Measurements from ENCODE around the gene C3orf80. TPM values are rescaled to one million over a fixed set of nuclear protein-coding genes. Genes with fewer than 3 reads are reported as not detected.

The C3orf80 gene
- total and polyA plus RNA-seq, 3 donors from 2014 or later, result 0.63 to 2.8 (median 2.0) TPM

DNA sequence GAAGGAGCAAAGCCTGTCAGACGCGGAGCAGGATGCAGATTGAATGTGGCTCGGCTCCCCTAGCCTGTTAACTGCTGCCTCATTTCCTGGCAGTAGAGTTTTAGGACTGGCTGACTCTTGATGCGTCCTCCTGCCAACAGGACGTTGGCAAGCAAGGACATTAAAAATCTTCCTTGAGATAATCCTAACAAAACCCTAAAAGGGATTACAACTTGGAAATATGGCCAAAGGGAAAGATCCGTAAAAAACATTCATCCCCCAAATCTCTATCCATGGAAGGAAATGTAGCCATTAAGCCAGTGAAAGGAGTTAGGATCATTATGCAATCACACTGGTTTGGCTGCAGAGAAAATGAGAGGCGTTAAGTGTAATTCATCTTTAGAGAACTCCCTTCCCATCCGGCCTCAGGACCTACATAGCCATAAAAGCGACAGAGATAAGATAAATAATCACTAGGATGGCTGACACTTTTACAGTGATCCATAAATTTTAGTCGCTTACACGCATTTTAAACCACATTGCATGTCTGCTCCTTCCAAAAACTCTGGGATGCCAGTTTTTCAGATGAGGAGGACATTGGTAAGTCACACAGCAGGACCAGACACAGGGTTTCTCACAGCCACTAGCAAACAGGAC is 44.5 kb upstream of the C3orf80 start:
- Histone ChIP-seq H3K36me3 (ENCODE audit: low read depth, missing control alignments) (no peaks in the 10 kb centered on the region), H3K9me3 (no peaks in the 10 kb centered on the region), H3K27ac (no peak overlapping the region), H3K4me3 (no peak overlapping the region), H3K4me1 (no peaks in the 10 kb centered on the region), H3K27me3 (no peaks in the 10 kb centered on the region)
- DNase-seq, result no peak
- intact Hi-C loops (cut with DNase I; ENCODE audit: low total_unique reads), result no loop called here
- TF ChIP-seq POLR2A (IDR thresholded peaks at IDR 0.05) (no peak), CTCF (IDR thresholded peaks at IDR 0.05) (no peak)
- 27 to 28% methylated on average over 11 of the region's 11 CpGs for WGBS, 2 donors

- H3K27me3 ChIP-seq, result no peaks in the 10 kb centered on the region
- no peak overlapping the region for H3K4me3 ChIP-seq
- H3K4me1 ChIP-seq, result no peaks in the 10 kb centered on the region
- no peak for DNase-seq
- WGBS, 2 donors, result 87 to 89% methylated on average over 4 of the region's 4 CpGs
- H3K9me3 ChIP-seq, result no peaks in the 10 kb centered on the region
- no peak for TF ChIP-seq CTCF (IDR thresholded peaks at IDR 0.05)
- no peak overlapping the region for H3K27ac ChIP-seq
- intact Hi-C loops (cut with DNase I; ENCODE audit: low total_unique reads), result no loop called here
- H3K36me3 ChIP-seq (ENCODE audit: low read depth, missing control alignments), result no peaks in the 10 kb centered on the region
Measured at GRCh38 chr3:160183345-160184076, 41.7 kb upstream of the C3orf80 start.

DNA sequence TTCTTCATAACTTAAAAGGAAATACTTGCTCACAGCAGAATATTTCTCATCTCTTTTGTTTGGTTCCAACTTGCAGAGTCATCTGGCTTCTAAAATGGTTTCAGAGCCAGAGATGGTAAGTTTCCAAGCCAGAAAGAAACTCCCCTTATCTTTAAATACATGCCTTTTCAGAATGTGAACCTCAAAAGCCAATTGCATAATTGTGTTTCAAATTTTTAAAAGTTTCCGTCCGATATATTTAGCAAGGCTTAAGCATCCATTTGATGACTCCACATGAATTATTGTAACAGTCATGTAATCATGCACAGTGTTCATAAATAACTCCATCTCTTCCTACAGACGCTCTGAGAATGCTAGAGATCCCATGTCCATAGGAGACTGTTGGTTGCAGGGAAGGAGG is 40.6 kb upstream of the C3orf80 start:
- Histone ChIP-seq H3K4me1 (no peaks in the 10 kb centered on the region), H3K9me3 (no peaks in the 10 kb centered on the region), H3K27me3 (no peaks in the 10 kb centered on the region), H3K4me3 (no peak overlapping the region), H3K27ac (no peak overlapping the region), H3K36me3 (ENCODE audit: low read depth, missing control alignments) (no peaks in the 10 kb centered on the region)
- no peak for DNase-seq
- no peak for TF ChIP-seq CTCF (IDR thresholded peaks at IDR 0.05)
- no peak for TF ChIP-seq POLR2A (IDR thresholded peaks at IDR 0.05)
- WGBS, 2 donors, result 46 to 52% methylated on average over 3 of the region's 3 CpGs
- intact Hi-C loops (cut with DNase I; ENCODE audit: low total_unique reads), result no loop called here

DNA sequence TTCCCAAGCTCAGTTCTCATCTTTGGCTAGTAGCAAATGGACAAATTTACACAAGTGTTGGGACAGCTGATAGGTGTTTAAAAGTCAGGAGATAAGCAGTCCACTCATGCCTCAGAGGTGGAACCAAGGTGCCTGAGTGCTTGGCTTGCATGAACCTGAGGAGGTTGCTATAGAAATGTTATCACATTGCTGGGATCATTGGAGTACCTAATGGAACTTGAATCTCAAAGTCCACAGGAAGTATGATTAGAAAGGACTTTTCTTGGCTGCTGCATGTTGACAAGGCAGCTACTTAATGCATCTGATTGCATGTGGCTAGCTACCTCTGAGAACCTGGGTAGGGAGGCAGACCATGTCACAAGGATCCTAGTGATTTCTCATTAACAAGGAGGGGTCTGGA is 39.5 kb upstream of the C3orf80 start:
- no peak overlapping the region for H3K27ac ChIP-seq
- intact Hi-C loops (cut with DNase I; ENCODE audit: low total_unique reads), result no loop called here
- no peaks in the 10 kb centered on the region for H3K27me3 ChIP-seq
- H3K36me3 ChIP-seq (ENCODE audit: low read depth, missing control alignments), result no peaks in the 10 kb centered on the region
- no peak for TF ChIP-seq CTCF (IDR thresholded peaks at IDR 0.05)
- TF ChIP-seq POLR2A (IDR thresholded peaks at IDR 0.05), result no peak
- no peak for DNase-seq
- no peaks in the 10 kb centered on the region for H3K4me1 ChIP-seq
- no peak overlapping the region for H3K4me3 ChIP-seq
- H3K9me3 ChIP-seq, result no peaks in the 10 kb centered on the region

- Histone ChIP-seq H3K36me3 (ENCODE audit: low read depth, missing control alignments) (no peaks in the 10 kb centered on the region), H3K27ac (no peak overlapping the region), H3K9me3 (no peaks in the 10 kb centered on the region), H3K27me3 (no peaks in the 10 kb centered on the region), H3K4me3 (no peak overlapping the region), H3K4me1 (no peaks in the 10 kb centered on the region)
- DNase-seq, result no peak
- no peak for TF ChIP-seq POLR2A (IDR thresholded peaks at IDR 0.05)
- no peak for TF ChIP-seq CTCF (IDR thresholded peaks at IDR 0.05)
- 80 to 92% methylated on average over 2 of the region's 2 CpGs for WGBS, 2 donors
- intact Hi-C loops (cut with DNase I; ENCODE audit: low total_unique reads), result no loop called here
Measured at GRCh38 chr3:160187288-160187687, 37.9 kb upstream of the C3orf80 start.
